ENCODE data around the gene SCFD1. TPM values are rescaled to one million over a fixed set of nuclear protein-coding genes. Genes with fewer than 3 reads are reported as not detected.

Gene SCFD1
- total RNA-seq, 1 donor from 2014 or later, result 135 TPM

DNA sequence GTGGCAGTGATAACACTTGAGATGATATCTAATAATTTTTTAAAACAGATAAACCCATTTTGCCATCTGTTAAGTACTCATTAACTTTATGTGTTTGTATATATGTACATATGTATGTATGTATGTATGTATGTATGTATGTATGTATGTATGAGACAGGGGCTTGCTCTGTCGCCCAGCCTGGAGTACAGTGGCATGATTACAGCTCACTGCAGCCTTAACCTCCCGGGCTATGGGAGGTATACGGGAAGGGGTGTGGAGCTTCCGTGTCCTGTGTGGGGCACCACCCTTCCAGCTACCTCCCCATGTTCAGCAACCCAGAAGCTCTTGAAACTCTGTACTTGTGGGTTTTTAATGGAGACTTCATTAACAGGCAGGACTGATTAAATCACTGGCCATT lies 116.9 kb downstream of the SCFD1 start:
- FAIRE-seq (no peak), DNase-seq (ENCODE audit: low spot score in 2 of 2) (no peak)

DNA sequence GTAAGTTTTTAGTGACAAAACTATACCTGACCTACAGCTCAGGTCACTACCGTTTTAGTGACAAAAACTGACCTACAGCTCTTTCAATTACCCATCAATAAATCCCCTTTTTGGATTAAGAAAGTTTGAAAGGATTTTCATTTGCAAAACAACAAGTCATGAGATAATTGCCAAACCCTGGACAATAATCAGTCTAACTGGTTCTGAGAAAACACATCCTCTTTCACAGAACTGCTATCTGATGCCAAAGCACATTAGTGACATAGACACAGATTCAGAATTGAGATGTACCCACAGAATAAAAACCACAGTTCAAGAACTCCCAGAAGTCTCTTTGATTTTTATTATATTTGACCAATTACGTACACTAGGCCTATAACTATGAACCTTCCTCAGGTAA lies 126.2 kb downstream of the SCFD1 start:
- no peak for FAIRE-seq
- DNase-seq (ENCODE audit: low spot score in 2 of 2), result no peak

DNA sequence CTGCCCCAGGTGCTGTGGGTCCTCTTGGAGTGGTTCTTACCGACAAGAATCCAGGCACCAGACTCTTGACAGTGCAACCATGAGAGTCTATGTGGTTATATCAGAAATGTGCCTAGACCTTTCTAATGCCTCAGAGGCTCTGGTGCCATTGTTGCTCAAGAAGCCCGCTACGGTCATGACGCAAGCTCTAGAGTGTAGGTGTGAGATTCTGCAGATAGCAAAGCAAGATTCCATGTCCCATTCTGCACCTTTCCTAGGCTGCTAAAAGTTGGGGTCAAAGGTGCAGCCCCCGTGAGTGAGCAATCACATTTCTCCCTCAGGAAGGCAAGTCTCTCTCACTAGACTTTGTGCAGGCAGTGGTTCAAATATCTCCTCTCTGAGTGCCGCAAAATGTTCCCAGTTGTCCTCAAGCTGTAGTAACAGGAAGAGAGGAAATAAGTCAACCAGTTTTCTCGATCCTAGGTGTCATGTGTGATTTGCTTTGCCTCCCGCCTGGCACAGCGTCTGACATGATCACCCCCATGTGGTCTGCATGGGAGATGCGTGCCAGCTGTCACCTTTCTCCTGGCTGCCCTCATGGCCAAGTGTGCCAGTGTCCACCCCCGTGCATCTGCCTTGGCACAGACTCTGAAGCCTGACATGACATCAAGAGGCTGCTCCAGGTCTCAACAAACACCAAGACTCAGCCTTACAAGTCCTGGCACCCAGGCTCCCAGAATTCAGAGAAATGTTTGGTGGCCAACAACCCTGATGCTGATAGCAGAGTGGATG lies 129.7 kb downstream of the SCFD1 start:
- DNase-seq (ENCODE audit: low spot score in 2 of 2) (no peak), FAIRE-seq (no peak)

DNA sequence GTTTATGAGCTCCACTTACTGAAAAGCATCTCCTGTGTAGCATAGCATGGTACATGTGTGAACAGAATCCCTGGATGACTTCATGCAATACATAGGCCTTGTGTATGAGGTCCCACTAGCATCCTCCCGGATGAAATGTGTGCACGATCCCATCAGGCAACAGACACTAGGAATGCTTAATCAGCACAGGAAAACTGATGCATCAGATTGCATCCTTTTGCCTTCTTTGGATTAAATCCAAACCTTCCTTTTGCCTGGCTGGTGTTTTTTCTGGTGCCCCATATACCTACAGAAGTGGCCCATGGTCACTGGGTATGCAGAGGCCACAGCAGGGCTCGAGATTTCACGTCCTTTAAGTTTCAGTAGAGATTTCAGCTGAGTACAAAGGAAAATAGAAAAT lies 131.3 kb downstream of the SCFD1 start:
- no peak for FAIRE-seq
- DNase-seq (ENCODE audit: low spot score in 2 of 2), result no peak

DNA sequence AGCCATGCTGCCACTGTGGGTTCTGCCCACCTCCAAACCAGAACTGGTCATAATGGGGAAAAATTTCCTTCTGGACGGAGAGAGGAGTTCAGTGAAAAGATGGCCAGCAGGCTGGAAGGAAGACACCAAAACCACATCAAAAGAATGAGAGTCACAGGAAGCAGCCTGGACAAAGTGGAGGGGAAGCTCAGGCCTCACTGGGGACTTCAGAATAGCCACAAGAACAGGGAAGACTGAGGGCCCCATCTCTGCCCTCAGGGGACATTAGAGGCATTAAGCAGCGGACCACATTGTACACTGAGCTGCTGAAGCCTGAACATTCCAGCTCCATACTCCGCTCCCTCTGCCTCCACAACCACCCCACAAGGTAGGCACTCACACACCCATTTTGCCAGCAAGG lies 132.7 kb downstream of the SCFD1 start:
- FAIRE-seq (no peak), DNase-seq (ENCODE audit: low spot score in 2 of 2) (no peak)

DNA sequence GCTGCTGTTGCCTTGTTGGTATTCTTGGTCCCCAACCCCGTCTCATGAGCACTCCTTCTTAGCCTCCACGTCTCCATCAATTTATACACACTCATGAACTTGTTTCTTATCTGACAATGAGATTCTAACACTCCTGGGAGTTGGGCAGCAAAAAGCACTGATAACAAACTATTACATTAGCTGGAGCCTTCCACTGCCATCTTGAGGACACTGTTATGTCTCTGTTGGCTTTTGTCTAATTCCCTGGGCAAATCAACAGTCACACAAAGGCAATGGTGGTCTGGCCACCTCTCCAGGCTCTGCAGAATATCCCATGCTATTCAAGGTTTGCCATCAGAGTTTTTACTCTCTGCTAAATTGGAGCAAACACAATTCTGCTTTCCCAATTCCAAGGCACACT lies 134.5 kb downstream of the SCFD1 start:
- FAIRE-seq, result no peak
- DNase-seq (ENCODE audit: low spot score in 2 of 2), result no peak

DNA sequence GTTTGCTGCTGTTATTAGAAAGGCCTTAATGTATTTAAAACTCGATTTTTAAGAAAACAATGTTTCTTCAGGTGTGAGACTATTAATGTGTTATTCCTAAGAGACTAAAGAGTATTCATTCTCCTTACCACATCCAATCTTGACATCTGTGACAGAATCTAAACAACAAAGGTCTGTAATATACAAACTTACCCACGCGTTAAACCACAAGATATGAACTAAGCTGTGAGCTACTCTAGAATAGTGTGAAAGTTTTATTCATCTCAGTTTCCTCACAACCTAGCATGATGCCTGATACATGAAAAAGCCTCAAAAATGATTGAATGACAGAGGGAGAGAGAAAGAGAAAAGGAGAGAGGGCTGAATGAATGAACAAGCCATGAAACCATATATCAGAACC lies 135.0 kb downstream of the SCFD1 start:
- DNase-seq (ENCODE audit: low spot score in 2 of 2) (no peak), FAIRE-seq (no peak)

DNA sequence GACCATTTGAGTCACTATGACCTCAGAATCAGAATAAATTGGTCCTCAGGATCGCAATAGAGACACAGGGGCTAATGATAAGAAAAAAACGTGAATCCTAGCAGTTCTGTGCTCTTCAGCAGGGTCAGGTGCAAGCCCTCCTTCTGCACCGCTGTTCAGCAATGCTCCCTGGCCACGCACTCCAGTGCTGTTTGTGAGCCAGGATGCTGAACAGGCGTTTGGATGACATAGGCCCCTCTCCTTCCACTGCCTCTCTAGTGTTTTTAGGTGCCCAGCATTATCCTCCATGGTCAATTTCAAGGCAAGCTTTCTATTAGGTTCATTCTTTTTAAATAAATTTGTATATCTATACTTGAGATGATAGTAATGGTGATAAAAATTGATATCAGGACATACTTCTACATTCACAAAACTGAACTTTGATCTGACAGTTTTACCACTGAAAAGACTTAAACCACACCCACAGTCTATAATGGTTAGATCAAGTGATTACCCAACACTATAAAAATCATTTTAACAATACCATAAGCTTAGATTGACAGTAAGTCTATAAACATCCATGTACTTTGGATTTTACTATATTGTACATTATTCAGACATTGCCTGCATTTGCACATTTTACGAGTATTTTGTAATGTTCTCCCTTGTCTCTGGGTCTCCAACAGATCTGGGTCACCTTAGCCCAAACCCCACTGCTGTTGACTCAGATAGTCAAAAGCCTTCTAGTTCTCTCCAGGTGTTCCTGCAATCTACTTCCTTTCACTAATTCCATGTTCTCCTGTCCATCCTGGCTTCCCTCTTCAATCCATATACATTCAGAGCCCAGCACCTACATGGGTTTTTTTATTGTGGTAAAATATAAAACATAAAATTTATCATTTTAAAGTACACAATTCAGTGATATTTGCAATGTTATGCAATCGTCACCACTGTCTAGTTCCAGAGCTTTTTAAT lies 137.3 kb downstream of the SCFD1 start:
- DNase-seq (ENCODE audit: low spot score in 2 of 2), result no peak
- FAIRE-seq, result no peak

DNA sequence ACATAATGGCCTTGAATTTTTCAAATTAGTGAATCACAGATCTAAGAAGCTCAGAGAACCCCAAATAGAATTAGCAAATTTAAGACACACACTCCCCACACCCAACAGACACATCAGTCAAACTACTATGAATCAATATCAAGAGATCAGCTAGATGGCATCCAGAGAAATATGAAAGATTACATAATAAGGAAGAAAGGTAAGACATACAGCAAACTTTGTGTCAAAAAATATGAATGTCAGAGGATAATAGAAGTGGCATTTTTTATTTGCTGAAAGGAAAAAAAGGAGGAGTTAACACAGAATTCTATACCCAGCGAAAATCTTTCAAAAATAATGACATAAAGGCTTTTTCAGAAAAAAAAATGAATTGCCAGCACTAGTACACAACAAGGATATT lies 141.8 kb downstream of the SCFD1 start:
- FAIRE-seq (no peak), DNase-seq (ENCODE audit: low spot score in 2 of 2) (no peak)

DNA sequence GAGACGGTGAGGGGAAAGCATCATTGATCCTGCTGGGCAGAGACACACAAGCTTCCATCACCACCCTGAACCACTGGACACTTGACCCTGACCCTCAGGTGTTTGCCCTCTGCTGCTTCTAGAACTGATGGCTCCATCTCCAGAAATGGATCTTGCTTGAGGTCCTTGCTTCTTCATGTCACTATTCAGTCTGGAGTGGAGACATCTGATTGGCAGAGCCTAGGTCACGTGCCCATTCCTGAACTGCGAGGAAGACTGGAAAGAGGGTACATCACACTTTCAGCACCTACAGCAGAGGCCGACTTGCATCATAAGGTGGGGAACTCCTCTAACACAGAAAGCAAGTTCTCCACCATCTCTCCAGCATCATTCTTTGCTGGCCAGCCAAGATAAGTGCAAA lies 145.5 kb downstream of the SCFD1 start:
- DNase-seq (ENCODE audit: low spot score in 2 of 2) (no peak), FAIRE-seq (no peak)

DNA sequence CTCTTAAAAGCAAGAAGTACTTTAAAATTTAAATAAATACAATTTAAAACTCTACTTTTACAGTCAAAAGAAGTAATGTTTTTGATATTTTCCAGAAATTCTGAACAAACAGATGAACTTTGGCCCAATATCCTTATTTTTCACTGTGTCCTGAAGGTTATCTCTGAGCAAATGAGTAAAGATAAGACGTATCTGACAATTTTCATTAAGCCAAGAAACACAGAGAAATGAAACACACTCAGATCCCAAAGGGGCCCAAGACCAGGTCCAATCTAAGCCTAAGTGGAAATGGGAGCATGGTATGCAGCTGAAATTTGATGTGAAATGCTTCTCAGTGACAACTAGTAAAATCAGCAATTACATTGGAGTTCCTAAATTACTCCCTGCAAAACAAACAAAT lies 146.7 kb downstream of the SCFD1 start:
- FAIRE-seq (no peak), DNase-seq (ENCODE audit: low spot score in 2 of 2) (no peak)

DNA sequence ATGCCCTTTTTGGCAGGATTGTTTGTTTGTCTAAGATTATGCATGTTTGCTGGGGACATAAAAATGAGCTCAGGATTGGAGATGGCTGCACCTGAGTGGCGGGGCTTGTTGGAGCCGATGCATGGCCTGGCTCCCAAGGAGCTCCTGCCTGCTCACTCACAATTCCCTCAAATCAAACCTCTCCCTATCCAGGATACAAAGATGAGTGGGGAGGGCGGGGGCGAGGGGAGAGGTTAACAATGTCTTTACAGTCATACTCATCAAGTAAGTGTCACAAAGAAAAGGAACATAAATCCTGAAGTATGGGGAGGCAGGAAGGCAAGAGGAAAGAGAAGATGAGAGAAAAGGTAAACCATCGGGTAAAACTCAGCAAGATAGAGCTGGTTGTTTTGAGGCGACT lies 148.3 kb downstream of the SCFD1 start:
- no peak for FAIRE-seq
- no peak for DNase-seq (ENCODE audit: low spot score in 2 of 2)

DNA sequence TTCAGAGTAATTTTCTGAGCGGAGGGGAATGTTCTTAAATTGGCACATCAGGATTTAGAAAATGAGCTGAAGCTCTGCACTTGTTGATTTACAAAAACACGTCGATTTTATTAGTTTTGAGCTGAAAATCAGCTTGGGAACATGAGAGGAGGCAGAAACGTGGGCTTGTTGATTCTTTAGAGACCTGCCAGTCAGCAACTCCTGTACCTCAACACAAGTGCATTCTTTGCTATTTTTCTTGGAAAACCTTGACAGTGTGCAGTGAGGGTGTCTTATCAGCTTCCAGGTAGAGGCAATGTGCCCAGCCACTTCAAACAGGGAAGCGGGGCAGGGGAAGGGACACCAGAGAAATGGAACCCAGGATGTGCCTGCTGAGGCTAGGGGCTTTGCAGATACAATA lies 149.5 kb downstream of the SCFD1 start:
- DNase-seq (ENCODE audit: low spot score in 2 of 2), result no peak
- no peak for FAIRE-seq

DNA sequence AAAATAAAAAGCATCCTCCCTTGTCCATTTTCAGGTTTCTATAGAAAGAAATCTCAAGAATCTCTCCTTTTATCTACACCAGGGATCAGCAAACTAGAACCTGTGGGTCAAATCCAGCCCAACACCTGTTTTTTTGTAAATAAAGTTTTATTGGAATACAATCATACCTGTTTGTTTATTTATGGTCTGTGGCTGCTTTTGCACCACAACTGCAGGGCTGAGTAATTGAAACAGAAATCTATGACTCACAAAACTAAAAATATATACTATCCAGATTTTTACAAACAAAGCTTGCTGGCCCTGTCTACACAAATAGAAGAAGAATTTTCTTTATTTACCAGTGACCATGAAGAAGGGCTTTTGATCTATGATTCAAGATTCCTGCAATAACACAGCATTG lies 157.1 kb downstream of the SCFD1 start:
- DNase-seq (ENCODE audit: low spot score in 2 of 2), result no peak
- no peak for FAIRE-seq

Other genes starting within 250 kb of the SCFD1 start
- gene G2E3, start 63.2 kb upstream of the SCFD1 start, total RNA-seq, result 42.8 TPM